SK-N-SH (cell line): ENCODE measurements around the gene ZNF655.
"Not testable (repeated sequence)": the region's sequence is repeated elsewhere in the genome, so short reads cannot be mapped to it uniquely, and the experiment has no call there.

Experiments used
- EP300 ChIP-seq, 2 experiments: IDR thresholded peaks; 2 replicates each; pipeline versions ENCODE4 v1.4.0 to v1.6.1; 2012; ENCODE audit warnings: borderline replicate concordance in 1 of 2, low read depth in 1 of 2, low read length in 1 of 2
- MXI1 ChIP-seq: IDR thresholded peaks from 2 replicates; pipeline ENCODE4 v1.6.1; 2012; ENCODE audit warnings: mild to moderate bottlenecking, low read depth, low read length, improper control_type of control experiment
- NRF1 ChIP-seq: IDR thresholded peaks from 2 replicates; pipeline ENCODE4 v1.6.1; 2012; ENCODE audit warnings: low read depth, mild to moderate bottlenecking, low read length
- POLR2AphosphoS5 ChIP-seq: IDR thresholded peaks from 2 replicates; pipeline ENCODE4 v1.6.1; 2012; ENCODE audit warnings: low read depth, low read length
- RAD21 ChIP-seq: IDR thresholded peaks from 2 replicates; pipeline ENCODE4 v1.6.1; 2012; ENCODE audit warnings: mild to moderate bottlenecking, low read length
- SIN3A ChIP-seq: IDR thresholded peaks from 2 replicates; pipeline ENCODE4 v1.6.1; 2012; ENCODE audit warnings: low read depth, mild to moderate bottlenecking, low read length, moderate library complexity, borderline replicate concordance
- SMC3 ChIP-seq: IDR thresholded peaks from 2 replicates; pipeline ENCODE4 v1.6.1; 2012; ENCODE audit warnings: low read depth, low read length, improper control_type of control experiment
- YY1 ChIP-seq: IDR thresholded peaks from 2 replicates; pipeline ENCODE4 v1.4.0; 2012; ENCODE audit warnings: low read depth, mild to moderate bottlenecking
- TF ChIP-seq, protein P1 (sequence below): fragments of 200-600 bp; sonication (generic); IDR thresholded peaks from 2 replicates; pipeline ENCODE4 v1.6.1; 2017; ENCODE audit warnings: antibody characterized with exemption, mild to moderate bottlenecking, moderate library complexity
- TF ChIP-seq, protein P2 (sequence below): IDR thresholded peaks from 2 replicates; pipeline ENCODE4 v1.6.1; 2012; ENCODE audit warnings: mild to moderate bottlenecking, low read depth, low read length, moderate library complexity

DNA sequence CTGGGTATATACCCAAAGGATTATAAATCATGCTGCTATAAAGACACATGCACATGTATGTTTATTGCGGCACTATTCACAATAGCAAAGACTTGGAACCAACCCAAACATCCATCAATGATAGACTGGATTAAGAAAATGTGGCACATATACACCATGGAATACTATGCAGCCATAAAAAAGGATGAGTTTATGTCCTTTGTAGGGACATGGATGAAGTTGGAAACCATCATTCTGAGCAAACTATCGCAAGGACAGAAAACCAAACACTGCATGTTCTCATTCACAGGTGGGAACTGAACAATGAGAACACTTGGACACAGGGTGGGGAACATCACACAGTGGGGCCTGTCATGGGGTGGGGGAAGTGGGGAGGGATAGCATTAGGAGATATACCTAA is 8.9 kb upstream of the ZNF655 start:
- TF ChIP-seq, protein P1, sequence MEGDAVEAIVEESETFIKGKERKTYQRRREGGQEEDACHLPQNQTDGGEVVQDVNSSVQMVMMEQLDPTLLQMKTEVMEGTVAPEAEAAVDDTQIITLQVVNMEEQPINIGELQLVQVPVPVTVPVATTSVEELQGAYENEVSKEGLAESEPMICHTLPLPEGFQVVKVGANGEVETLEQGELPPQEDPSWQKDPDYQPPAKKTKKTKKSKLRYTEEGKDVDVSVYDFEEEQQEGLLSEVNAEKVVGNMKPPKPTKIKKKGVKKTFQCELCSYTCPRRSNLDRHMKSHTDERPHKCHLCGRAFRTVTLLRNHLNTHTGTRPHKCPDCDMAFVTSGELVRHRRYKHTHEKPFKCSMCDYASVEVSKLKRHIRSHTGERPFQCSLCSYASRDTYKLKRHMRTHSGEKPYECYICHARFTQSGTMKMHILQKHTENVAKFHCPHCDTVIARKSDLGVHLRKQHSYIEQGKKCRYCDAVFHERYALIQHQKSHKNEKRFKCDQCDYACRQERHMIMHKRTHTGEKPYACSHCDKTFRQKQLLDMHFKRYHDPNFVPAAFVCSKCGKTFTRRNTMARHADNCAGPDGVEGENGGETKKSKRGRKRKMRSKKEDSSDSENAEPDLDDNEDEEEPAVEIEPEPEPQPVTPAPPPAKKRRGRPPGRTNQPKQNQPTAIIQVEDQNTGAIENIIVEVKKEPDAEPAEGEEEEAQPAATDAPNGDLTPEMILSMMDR = not testable (repeated sequence)
- TF ChIP-seq, protein P2, sequence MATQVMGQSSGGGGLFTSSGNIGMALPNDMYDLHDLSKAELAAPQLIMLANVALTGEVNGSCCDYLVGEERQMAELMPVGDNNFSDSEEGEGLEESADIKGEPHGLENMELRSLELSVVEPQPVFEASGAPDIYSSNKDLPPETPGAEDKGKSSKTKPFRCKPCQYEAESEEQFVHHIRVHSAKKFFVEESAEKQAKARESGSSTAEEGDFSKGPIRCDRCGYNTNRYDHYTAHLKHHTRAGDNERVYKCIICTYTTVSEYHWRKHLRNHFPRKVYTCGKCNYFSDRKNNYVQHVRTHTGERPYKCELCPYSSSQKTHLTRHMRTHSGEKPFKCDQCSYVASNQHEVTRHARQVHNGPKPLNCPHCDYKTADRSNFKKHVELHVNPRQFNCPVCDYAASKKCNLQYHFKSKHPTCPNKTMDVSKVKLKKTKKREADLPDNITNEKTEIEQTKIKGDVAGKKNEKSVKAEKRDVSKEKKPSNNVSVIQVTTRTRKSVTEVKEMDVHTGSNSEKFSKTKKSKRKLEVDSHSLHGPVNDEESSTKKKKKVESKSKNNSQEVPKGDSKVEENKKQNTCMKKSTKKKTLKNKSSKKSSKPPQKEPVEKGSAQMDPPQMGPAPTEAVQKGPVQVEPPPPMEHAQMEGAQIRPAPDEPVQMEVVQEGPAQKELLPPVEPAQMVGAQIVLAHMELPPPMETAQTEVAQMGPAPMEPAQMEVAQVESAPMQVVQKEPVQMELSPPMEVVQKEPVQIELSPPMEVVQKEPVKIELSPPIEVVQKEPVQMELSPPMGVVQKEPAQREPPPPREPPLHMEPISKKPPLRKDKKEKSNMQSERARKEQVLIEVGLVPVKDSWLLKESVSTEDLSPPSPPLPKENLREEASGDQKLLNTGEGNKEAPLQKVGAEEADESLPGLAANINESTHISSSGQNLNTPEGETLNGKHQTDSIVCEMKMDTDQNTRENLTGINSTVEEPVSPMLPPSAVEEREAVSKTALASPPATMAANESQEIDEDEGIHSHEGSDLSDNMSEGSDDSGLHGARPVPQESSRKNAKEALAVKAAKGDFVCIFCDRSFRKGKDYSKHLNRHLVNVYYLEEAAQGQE = not testable (repeated sequence)
- not testable (repeated sequence) for TF ChIP-seq POLR2AphosphoS5; RAD21; SMC3; NRF1; MXI1; SIN3A; YY1; EP300 (IDR thresholded peaks at IDR 0.05; ENCODE audit: borderline replicate concordance in 1 of 2, low read depth in 1 of 2, low read length in 1 of 2)
